ENCODE results near the gene SUSD5. TPM values are rescaled to one million over a fixed set of nuclear protein-coding genes. Genes with fewer than 3 reads are reported as not detected.

The SUSD5 gene
- total RNA-seq, 1 experiment from 2014 or later: 4.9 TPM

DNA sequence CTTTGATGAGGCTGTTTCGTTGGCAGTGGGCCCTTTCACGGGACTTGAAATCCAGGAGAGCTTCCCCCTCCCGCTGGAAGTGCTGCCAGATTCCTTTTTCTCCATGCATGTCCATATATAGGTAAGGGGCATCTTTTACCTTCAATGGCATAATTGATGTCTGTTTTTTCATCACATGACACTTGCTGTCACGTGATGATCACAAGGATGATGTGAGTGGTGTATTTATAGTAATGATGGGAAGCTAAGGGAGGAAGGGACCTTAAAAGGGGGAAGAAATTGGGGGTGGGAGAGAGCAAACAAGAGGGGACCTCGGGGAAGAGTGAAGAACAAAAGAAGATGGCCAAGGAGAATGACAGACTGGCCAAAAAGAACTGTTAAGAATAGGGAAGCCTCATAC is 11.3 kb upstream of the SUSD5 start:
- Mint-ChIP-seq H3K36me3 (ENCODE audit: insufficient read depth in 1 of 3, low read depth in 3 of 3) (no peaks in the 10 kb centered on the region), H3K4me1 (peaks cover 0 to 4% of the 10 kb centered on the region in 2 experiments; a peak in 2 of 4 replicates), H3K27me3 (ENCODE audit: low read depth) (peaks cover 2% of the 10 kb centered on the region; the same call in 1 of the 2 replicates), H3K27ac (no peak overlapping the region), H3K4me3 (no peak overlapping the region), H3K9me3 (no peaks in the 10 kb centered on the region)
- H3K56ac ChIP-seq (ENCODE audit: insufficient read length, low read depth, low read length): no peak overlapping the region
- no peak overlapping the region for H2AK5ac ChIP-seq (ENCODE audit: insufficient read length, low read length)
- no peak overlapping the region for H4K8ac ChIP-seq (replicated peaks; ENCODE audit: insufficient read length, low read depth, low read length)
- H4K5ac ChIP-seq (ENCODE audit: insufficient read length, low read depth, low read length): no peak overlapping the region
- no peak overlapping the region for H3K27ac ChIP-seq (ENCODE audit: insufficient read length, low read depth, low read length)
- TF ChIP-seq, protein P1, sequence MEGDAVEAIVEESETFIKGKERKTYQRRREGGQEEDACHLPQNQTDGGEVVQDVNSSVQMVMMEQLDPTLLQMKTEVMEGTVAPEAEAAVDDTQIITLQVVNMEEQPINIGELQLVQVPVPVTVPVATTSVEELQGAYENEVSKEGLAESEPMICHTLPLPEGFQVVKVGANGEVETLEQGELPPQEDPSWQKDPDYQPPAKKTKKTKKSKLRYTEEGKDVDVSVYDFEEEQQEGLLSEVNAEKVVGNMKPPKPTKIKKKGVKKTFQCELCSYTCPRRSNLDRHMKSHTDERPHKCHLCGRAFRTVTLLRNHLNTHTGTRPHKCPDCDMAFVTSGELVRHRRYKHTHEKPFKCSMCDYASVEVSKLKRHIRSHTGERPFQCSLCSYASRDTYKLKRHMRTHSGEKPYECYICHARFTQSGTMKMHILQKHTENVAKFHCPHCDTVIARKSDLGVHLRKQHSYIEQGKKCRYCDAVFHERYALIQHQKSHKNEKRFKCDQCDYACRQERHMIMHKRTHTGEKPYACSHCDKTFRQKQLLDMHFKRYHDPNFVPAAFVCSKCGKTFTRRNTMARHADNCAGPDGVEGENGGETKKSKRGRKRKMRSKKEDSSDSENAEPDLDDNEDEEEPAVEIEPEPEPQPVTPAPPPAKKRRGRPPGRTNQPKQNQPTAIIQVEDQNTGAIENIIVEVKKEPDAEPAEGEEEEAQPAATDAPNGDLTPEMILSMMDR (conservative IDR thresholded peaks at IDR 0.05): no peak
- H4K91ac ChIP-seq (ENCODE audit: insufficient read length, low read depth, low read length): no peak overlapping the region
- no peak overlapping the region for H2BK15ac ChIP-seq (ENCODE audit: low read depth, low read length)
- no peak overlapping the region for H2AFZ ChIP-seq (ENCODE audit: low read length)
- H3K79me2 ChIP-seq (ENCODE audit: insufficient read depth, low read length): no peaks in the 10 kb centered on the region
- no peak overlapping the region for H3K4ac ChIP-seq (ENCODE audit: low read depth, low read length)
- no peak overlapping the region for H3K4me2 ChIP-seq (ENCODE audit: insufficient read depth, insufficient read length, low read length)
- DNase-seq: no peak
- no peaks in the 10 kb centered on the region for H4K20me1 ChIP-seq (ENCODE audit: control insufficient read depth, insufficient read depth, insufficient read length)
- H3K23me2 ChIP-seq (ENCODE audit: insufficient read length, low read depth, low read length, poor library complexity, severe bottlenecking): no peaks in the 10 kb centered on the region
- no peaks in the 10 kb centered on the region for H3K9me3 ChIP-seq (ENCODE audit: control insufficient read depth, low read depth, low read length)
- no peaks in the 10 kb centered on the region for H3K27me3 ChIP-seq (ENCODE audit: insufficient read depth, low read length)
- no peak overlapping the region for H3K14ac ChIP-seq (ENCODE audit: insufficient read depth, low read length)
- H2BK5ac ChIP-seq (ENCODE audit: insufficient read length, low read length): no peak overlapping the region
- no peak overlapping the region for H2BK20ac ChIP-seq (ENCODE audit: low read depth, low read length, poor library complexity, severe bottlenecking)
- no peak overlapping the region for H3K9ac ChIP-seq (ENCODE audit: extremely low read depth, insufficient read length, low read length)
- no peak overlapping the region for H3K23ac ChIP-seq (ENCODE audit: insufficient read length, low read depth, low read length)
- H3K4me1 ChIP-seq (ENCODE audit: insufficient read depth, low read length): no peaks in the 10 kb centered on the region
- no peak overlapping the region for H3K18ac ChIP-seq (ENCODE audit: insufficient read length, low read depth, low read length)
- WGBS (ENCODE audit: extremely low coverage, insufficient read length, low lambda C conversion rate): no CpG with 5 or more reads among the region's 5 CpGs
- no peaks in the 10 kb centered on the region for H3K79me1 ChIP-seq (ENCODE audit: insufficient read depth, low read depth, low read length, poor library complexity, severe bottlenecking)
- no peak overlapping the region for H2BK120ac ChIP-seq (ENCODE audit: low read depth, low read length, poor library complexity, severe bottlenecking)
- no peak overlapping the region for H3T11ph ChIP-seq (ENCODE audit: low read length)
- no peak overlapping the region for H2BK12ac ChIP-seq (ENCODE audit: insufficient read length, low read depth, low read length)
